ENCODE data around the gene MAP1B.
A peak's percentile ranks its signal among the peaks of the same experiment; 100 is the strongest.
"Not testable (repeated sequence)": the region's sequence is repeated elsewhere in the genome, so short reads cannot be mapped to it uniquely, and the experiment has no call there.

Gene MAP1B

GRCh38 chr5:72077390-72077789 lies 29.9 kb upstream of the MAP1B start:
- ATAC-seq (replicated peaks; ENCODE audit: extremely low read depth, poor library complexity, severe bottlenecking) (no peak), DNase-seq (ENCODE audit: low spot score in 2 of 2) (no peak)
- H3K4me1 Mint-ChIP-seq, result no peaks in the 10 kb centered on the region
- no peak overlapping the region for H3K4me3 Mint-ChIP-seq
- no peak overlapping the region for H3K27ac Mint-ChIP-seq (ENCODE audit: low read depth)
- H3K9me3 Mint-ChIP-seq, result no peaks in the 10 kb centered on the region
- H3K36me3 Mint-ChIP-seq (ENCODE audit: insufficient read depth), result no peaks in the 10 kb centered on the region
- peaks cover 66% of the 10 kb centered on the region for H3K27me3 Mint-ChIP-seq

GRCh38 chr5:72079288-72079687 lies 28.0 kb upstream of the MAP1B start:
- no peaks in the 10 kb centered on the region for H3K4me1 Mint-ChIP-seq
- H3K4me3 Mint-ChIP-seq, result no peak overlapping the region
- H3K9me3 Mint-ChIP-seq, result no peaks in the 10 kb centered on the region
- no peaks in the 10 kb centered on the region for H3K36me3 Mint-ChIP-seq (ENCODE audit: insufficient read depth)
- DNase-seq (ENCODE audit: low spot score in 2 of 2) (no peak), ATAC-seq (replicated peaks; ENCODE audit: extremely low read depth, poor library complexity, severe bottlenecking) (no peak)
- peaks cover 73% of the 10 kb centered on the region for H3K27me3 Mint-ChIP-seq
- H3K27ac Mint-ChIP-seq (ENCODE audit: low read depth), result no peak overlapping the region

- Mint-ChIP-seq H3K4me3 (no peak overlapping the region), H3K9me3 (no peaks in the 10 kb centered on the region), H3K27me3 (peaks cover 87% of the 10 kb centered on the region), H3K4me1 (no peaks in the 10 kb centered on the region), H3K36me3 (ENCODE audit: insufficient read depth) (no peaks in the 10 kb centered on the region), H3K27ac (ENCODE audit: low read depth) (no peak overlapping the region)
- no peak for DNase-seq (ENCODE audit: low spot score in 2 of 2)
- no peak for ATAC-seq (replicated peaks; ENCODE audit: extremely low read depth, poor library complexity, severe bottlenecking)
These were observed 25.2 kb upstream of the MAP1B start for GRCh38 chr5:72082048-72082447.

GRCh38 chr5:72084876-72085275 lies 22.4 kb upstream of the MAP1B start:
- no peak for ATAC-seq (replicated peaks; ENCODE audit: extremely low read depth, poor library complexity, severe bottlenecking)
- no peaks in the 10 kb centered on the region for H3K9me3 Mint-ChIP-seq
- no peak overlapping the region for H3K4me3 Mint-ChIP-seq
- H3K4me1 Mint-ChIP-seq, result no peaks in the 10 kb centered on the region
- H3K36me3 Mint-ChIP-seq (ENCODE audit: insufficient read depth), result no peaks in the 10 kb centered on the region
- H3K27ac Mint-ChIP-seq (ENCODE audit: low read depth), result no peak overlapping the region
- DNase-seq (ENCODE audit: low spot score in 2 of 2), result no peak
- H3K27me3 Mint-ChIP-seq, result peaks cover 65% of the 10 kb centered on the region

GRCh38 chr5:72085319-72085718 lies 22.0 kb upstream of the MAP1B start:
- Mint-ChIP-seq H3K27me3 (peaks cover 60% of the 10 kb centered on the region), H3K4me3 (no peak overlapping the region), H3K4me1 (no peaks in the 10 kb centered on the region), H3K27ac (ENCODE audit: low read depth) (no peak overlapping the region), H3K9me3 (no peaks in the 10 kb centered on the region), H3K36me3 (ENCODE audit: insufficient read depth) (no peaks in the 10 kb centered on the region)
- no peak for DNase-seq (ENCODE audit: low spot score in 2 of 2)
- ATAC-seq (replicated peaks; ENCODE audit: extremely low read depth, poor library complexity, severe bottlenecking), result no peak

- DNase-seq (ENCODE audit: low spot score in 2 of 2); H3K4me1 Mint-ChIP-seq; H3K9me3 Mint-ChIP-seq; ATAC-seq (replicated peaks; ENCODE audit: extremely low read depth, poor library complexity, severe bottlenecking); H3K4me3 Mint-ChIP-seq; H3K27ac Mint-ChIP-seq (ENCODE audit: low read depth); H3K36me3 Mint-ChIP-seq (ENCODE audit: insufficient read depth): not testable (repeated sequence)
- peaks cover 35% of the 10 kb centered on the region for H3K27me3 Mint-ChIP-seq
These were observed 17.6 kb upstream of the MAP1B start for GRCh38 chr5:72089713-72090112.

GRCh38 chr5:72092074-72092473 lies 15.2 kb upstream of the MAP1B start:
- DNase-seq (ENCODE audit: low spot score in 2 of 2) (no peak), ATAC-seq (replicated peaks; ENCODE audit: extremely low read depth, poor library complexity, severe bottlenecking) (no peak)
- H3K4me3 Mint-ChIP-seq, result no peak overlapping the region
- peaks cover 37% of the 10 kb centered on the region for H3K27me3 Mint-ChIP-seq
- H3K27ac Mint-ChIP-seq (ENCODE audit: low read depth), result no peak overlapping the region
- H3K36me3 Mint-ChIP-seq (ENCODE audit: insufficient read depth), result no peaks in the 10 kb centered on the region
- H3K9me3 Mint-ChIP-seq, result no peaks in the 10 kb centered on the region
- no peaks in the 10 kb centered on the region for H3K4me1 Mint-ChIP-seq

GRCh38 chr5:72093217-72093616 lies 14.1 kb upstream of the MAP1B start:
- ATAC-seq (replicated peaks; ENCODE audit: extremely low read depth, poor library complexity, severe bottlenecking), result no peak
- Mint-ChIP-seq H3K4me3 (no peak overlapping the region), H3K27me3 (peaks cover 42% of the 10 kb centered on the region), H3K36me3 (ENCODE audit: insufficient read depth) (no peaks in the 10 kb centered on the region), H3K27ac (ENCODE audit: low read depth) (no peak overlapping the region), H3K9me3 (no peaks in the 10 kb centered on the region), H3K4me1 (no peaks in the 10 kb centered on the region)
- DNase-seq (ENCODE audit: low spot score in 2 of 2), result no peak

GRCh38 chr5:72093824-72094223 lies 13.5 kb upstream of the MAP1B start:
- Mint-ChIP-seq H3K4me1 (no peaks in the 10 kb centered on the region), H3K27ac (ENCODE audit: low read depth) (no peak overlapping the region), H3K4me3 (no peak overlapping the region), H3K36me3 (ENCODE audit: insufficient read depth) (no peaks in the 10 kb centered on the region), H3K27me3 (peaks cover 44% of the 10 kb centered on the region), H3K9me3 (no peaks in the 10 kb centered on the region)
- ATAC-seq (replicated peaks; ENCODE audit: extremely low read depth, poor library complexity, severe bottlenecking), result no peak
- no peak for DNase-seq (ENCODE audit: low spot score in 2 of 2)

- Mint-ChIP-seq H3K27me3 (peaks cover 66% of the 10 kb centered on the region), H3K4me3 (no peak overlapping the region), H3K9me3 (no peaks in the 10 kb centered on the region), H3K4me1 (no peaks in the 10 kb centered on the region), H3K36me3 (ENCODE audit: insufficient read depth) (no peaks in the 10 kb centered on the region), H3K27ac (ENCODE audit: low read depth) (no peak overlapping the region)
- DNase-seq (ENCODE audit: low spot score in 2 of 2) (no peak), ATAC-seq (replicated peaks; ENCODE audit: extremely low read depth, poor library complexity, severe bottlenecking) (no peak)
These were observed 10.6 kb upstream of the MAP1B start for GRCh38 chr5:72096602-72097188.

- no peak for ATAC-seq (replicated peaks; ENCODE audit: extremely low read depth, poor library complexity, severe bottlenecking)
- H3K36me3 Mint-ChIP-seq (ENCODE audit: insufficient read depth), result no peaks in the 10 kb centered on the region
- H3K4me3 Mint-ChIP-seq, result no peak overlapping the region
- peaks cover 4% of the 10 kb centered on the region for H3K4me1 Mint-ChIP-seq
- H3K27ac Mint-ChIP-seq (ENCODE audit: low read depth), result no peak overlapping the region
- no peak for DNase-seq (ENCODE audit: low spot score in 2 of 2)
- H3K27me3 Mint-ChIP-seq, result peaks cover 66% of the 10 kb centered on the region
- no peaks in the 10 kb centered on the region for H3K9me3 Mint-ChIP-seq
These were observed 5.4 kb upstream of the MAP1B start for GRCh38 chr5:72101828-72102227.

- H3K9me3 Mint-ChIP-seq, result no peaks in the 10 kb centered on the region
- ATAC-seq (replicated peaks; ENCODE audit: extremely low read depth, poor library complexity, severe bottlenecking) (no peak), DNase-seq (ENCODE audit: low spot score in 2 of 2) (no peak)
- H3K4me3 Mint-ChIP-seq, result peak overlapping the region; percentile 49
- peaks cover 62% of the 10 kb centered on the region for H3K27me3 Mint-ChIP-seq
- peaks cover 2% of the 10 kb centered on the region for H3K36me3 Mint-ChIP-seq (ENCODE audit: insufficient read depth)
- no peak overlapping the region for H3K27ac Mint-ChIP-seq (ENCODE audit: low read depth)
- peaks cover 10% of the 10 kb centered on the region for H3K4me1 Mint-ChIP-seq
These were observed 501 bp upstream of the MAP1B start for GRCh38 chr5:72106817-72107130.

GRCh38 chr5:72107901-72108201 lies 576 bp downstream of the MAP1B start:
- Mint-ChIP-seq H3K27me3 (peaks cover 64% of the 10 kb centered on the region), H3K27ac (ENCODE audit: low read depth) (no peak overlapping the region), H3K9me3 (no peaks in the 10 kb centered on the region), H3K36me3 (ENCODE audit: insufficient read depth) (peaks cover 2% of the 10 kb centered on the region), H3K4me1 (peaks cover 10% of the 10 kb centered on the region), H3K4me3 (no peak overlapping the region)
- no peak for DNase-seq (ENCODE audit: low spot score in 2 of 2)
- no peak for ATAC-seq (replicated peaks; ENCODE audit: extremely low read depth, poor library complexity, severe bottlenecking)

All from central memory CD8-positive, alpha-beta T cell (primary cell).